ENCODE data around the gene TMCC1. TPM values are rescaled to one million over a fixed set of nuclear protein-coding genes. Genes with fewer than 3 reads are reported as not detected.

Gene TMCC1
- polyA plus RNA-seq, 1 of the 3 experiments (the other 2 are of a cell fraction) = 7.2 TPM

DNA sequence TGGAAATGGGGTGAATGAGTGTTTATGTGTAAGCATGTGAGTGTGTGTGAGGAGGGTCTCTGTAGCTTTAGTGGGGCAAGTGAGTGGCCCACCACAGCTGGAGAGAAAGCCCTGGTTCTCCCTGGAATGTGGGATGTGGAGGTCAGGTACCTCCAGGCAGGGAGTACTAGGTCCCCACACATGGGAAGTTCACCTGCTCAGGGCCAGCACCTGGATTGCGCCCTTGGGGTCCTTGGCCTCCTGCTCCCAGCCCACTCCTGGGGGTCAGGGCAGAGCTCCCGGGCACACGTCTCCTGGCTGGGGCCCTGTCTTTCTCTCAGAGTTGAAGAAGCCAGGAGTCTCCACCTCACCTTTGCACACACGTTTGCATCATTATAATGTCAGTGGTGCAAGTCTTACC lies 40.0 kb upstream of the TMCC1 start:
- H3K9me2 ChIP-seq = no peaks in the 10 kb centered on the region
- H3K9ac ChIP-seq = no peak overlapping the region
- H3K36me3 ChIP-seq (replicated peaks in 1 of 2; ENCODE audit: control insufficient read depth in 1 of 2, insufficient read depth in 2 of 2, low read length in 1 of 2) = no peaks in the 10 kb centered on the region
- no peaks in the 10 kb centered on the region; a peak in 1 of 4 replicates for H3K4me1 ChIP-seq (ENCODE audit: control insufficient read depth in 1 of 2, insufficient read depth in 2 of 2, low read depth in 1 of 2, low read length in 1 of 2)
- no peaks in the 10 kb centered on the region for H3K9me3 ChIP-seq
- no peak for TF ChIP-seq SIN3A (IDR thresholded peaks at IDR 0.05; ENCODE audit: borderline replicate concordance, low read depth, low read length)
- no peak for TF ChIP-seq TEAD4 (IDR thresholded peaks at IDR 0.05; ENCODE audit: borderline replicate concordance, insufficient read depth)
- TF ChIP-seq TAF1 (IDR thresholded peaks at IDR 0.05; ENCODE audit: borderline replicate concordance, low read depth, low read length) = no peak
- no peak for TF ChIP-seq RCOR1 (IDR thresholded peaks at IDR 0.05; ENCODE audit: low read length)
- no peak for TF ChIP-seq RAD21 (IDR thresholded peaks at IDR 0.05; ENCODE audit: low read length)
- no peak for TF ChIP-seq USF1 (IDR thresholded peaks at IDR 0.05; ENCODE audit: borderline replicate concordance, low read depth)
- TF ChIP-seq, protein P1, sequence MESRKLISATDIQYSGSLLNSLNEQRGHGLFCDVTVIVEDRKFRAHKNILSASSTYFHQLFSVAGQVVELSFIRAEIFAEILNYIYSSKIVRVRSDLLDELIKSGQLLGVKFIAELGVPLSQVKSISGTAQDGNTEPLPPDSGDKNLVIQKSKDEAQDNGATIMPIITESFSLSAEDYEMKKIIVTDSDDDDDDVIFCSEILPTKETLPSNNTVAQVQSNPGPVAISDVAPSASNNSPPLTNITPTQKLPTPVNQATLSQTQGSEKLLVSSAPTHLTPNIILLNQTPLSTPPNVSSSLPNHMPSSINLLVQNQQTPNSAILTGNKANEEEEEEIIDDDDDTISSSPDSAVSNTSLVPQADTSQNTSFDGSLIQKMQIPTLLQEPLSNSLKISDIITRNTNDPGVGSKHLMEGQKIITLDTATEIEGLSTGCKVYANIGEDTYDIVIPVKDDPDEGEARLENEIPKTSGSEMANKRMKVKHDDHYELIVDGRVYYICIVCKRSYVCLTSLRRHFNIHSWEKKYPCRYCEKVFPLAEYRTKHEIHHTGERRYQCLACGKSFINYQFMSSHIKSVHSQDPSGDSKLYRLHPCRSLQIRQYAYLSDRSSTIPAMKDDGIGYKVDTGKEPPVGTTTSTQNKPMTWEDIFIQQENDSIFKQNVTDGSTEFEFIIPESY (IDR thresholded peaks at IDR 0.05; ENCODE audit: borderline replicate concordance, low read depth) = no peak
- no peak for TF ChIP-seq YY1 (IDR thresholded peaks at IDR 0.05; ENCODE audit: low read depth)
- no peak for TF ChIP-seq FOXM1 (IDR thresholded peaks at IDR 0.05; ENCODE audit: low read depth)
- no peak for TF ChIP-seq MAX (IDR thresholded peaks at IDR 0.05; ENCODE audit: low read depth)
- no peak for TF ChIP-seq GATA2 (CRISPR knock-in tag; IDR thresholded peaks at IDR 0.05)
- no peak for TF ChIP-seq GABPA (IDR thresholded peaks at IDR 0.05; ENCODE audit: low read depth)
- no peak for TF ChIP-seq POLR2AphosphoS5 (IDR thresholded peaks at IDR 0.05; ENCODE audit: low read depth, low read length)
- no peak overlapping the region for H3K27ac ChIP-seq (ENCODE audit: low read depth in 2 of 2, low read length in 1 of 2)
- no peaks in the 10 kb centered on the region for H3F3A ChIP-seq (replicated peaks; ENCODE audit: insufficient read depth)
- H3K27me3 ChIP-seq (ENCODE audit: insufficient read depth) = no peaks in the 10 kb centered on the region
- 30% methylated on average over 2 of the region's 4 CpGs for WGBS (ENCODE audit: low lambda C conversion rate)
- no peaks in the 10 kb centered on the region for H3K79me2 ChIP-seq (ENCODE audit: insufficient read depth)
- no peak overlapping the region for H3K4me2 ChIP-seq
- ChIA-PET CTCF (interaction anchor here (0.7 to 2.7 kb wide), 22 partner anchors 8 to 443 kb away, joined by 3 to 17 read pairs (median 4); no protein-coding TSS in a partner anchor), POLR2A (no interaction called here)
- no peak for DNase-seq
- H3K4me3 ChIP-seq (ENCODE audit: low read depth in 2 of 2, low read length in 1 of 2) = no peak overlapping the region
- H4K20me1 ChIP-seq (ENCODE audit: insufficient read depth) = no peaks in the 10 kb centered on the region
- H2AFZ ChIP-seq (ENCODE audit: low read depth) = no peak overlapping the region

DNA sequence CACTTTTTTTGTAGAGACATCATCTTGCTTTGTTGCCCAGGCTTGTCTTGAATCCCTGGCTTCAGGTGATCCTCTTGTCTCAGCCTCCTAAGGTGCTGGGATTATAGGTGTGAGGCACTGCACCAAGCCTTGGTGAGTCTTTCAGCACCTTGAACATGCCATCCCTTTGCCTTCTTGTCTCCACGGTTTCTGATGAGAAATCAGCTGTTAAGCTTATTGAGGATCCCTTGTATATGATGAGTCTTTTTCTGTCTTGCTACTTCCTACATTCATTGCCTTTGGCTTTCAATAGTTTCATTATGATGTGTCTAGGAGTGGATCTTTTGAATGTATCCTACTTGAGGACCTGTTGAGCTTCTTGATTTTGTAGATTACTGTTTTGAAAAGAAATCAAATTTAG lies 35.9 kb upstream of the TMCC1 start:
- H3K9me2 ChIP-seq = no peaks in the 10 kb centered on the region
- H3K27me3 ChIP-seq (ENCODE audit: insufficient read depth) = no peaks in the 10 kb centered on the region
- TF ChIP-seq YY1 (IDR thresholded peaks at IDR 0.05; ENCODE audit: low read depth) (no peak), TCF12 (IDR thresholded peaks at IDR 0.05) (no peak), RFX5 (IDR thresholded peaks at IDR 0.05; ENCODE audit: low read length) (no peak), RCOR1 (IDR thresholded peaks at IDR 0.05; ENCODE audit: low read length) (no peak), IRF3 (IDR thresholded peaks at IDR 0.05; ENCODE audit: low read depth, low read length) (no peak), EZH2phosphoT487 (IDR thresholded peaks at IDR 0.05; ENCODE audit: borderline replicate concordance, low read depth) (no peak), GATA2 (CRISPR knock-in tag; IDR thresholded peaks at IDR 0.05) (no peak), TAF1 (IDR thresholded peaks at IDR 0.05; ENCODE audit: borderline replicate concordance, low read depth, low read length) (no peak), NRF1 (IDR thresholded peaks at IDR 0.05; ENCODE audit: low read depth, low read length) (no peak)
- TF ChIP-seq, protein P2, sequence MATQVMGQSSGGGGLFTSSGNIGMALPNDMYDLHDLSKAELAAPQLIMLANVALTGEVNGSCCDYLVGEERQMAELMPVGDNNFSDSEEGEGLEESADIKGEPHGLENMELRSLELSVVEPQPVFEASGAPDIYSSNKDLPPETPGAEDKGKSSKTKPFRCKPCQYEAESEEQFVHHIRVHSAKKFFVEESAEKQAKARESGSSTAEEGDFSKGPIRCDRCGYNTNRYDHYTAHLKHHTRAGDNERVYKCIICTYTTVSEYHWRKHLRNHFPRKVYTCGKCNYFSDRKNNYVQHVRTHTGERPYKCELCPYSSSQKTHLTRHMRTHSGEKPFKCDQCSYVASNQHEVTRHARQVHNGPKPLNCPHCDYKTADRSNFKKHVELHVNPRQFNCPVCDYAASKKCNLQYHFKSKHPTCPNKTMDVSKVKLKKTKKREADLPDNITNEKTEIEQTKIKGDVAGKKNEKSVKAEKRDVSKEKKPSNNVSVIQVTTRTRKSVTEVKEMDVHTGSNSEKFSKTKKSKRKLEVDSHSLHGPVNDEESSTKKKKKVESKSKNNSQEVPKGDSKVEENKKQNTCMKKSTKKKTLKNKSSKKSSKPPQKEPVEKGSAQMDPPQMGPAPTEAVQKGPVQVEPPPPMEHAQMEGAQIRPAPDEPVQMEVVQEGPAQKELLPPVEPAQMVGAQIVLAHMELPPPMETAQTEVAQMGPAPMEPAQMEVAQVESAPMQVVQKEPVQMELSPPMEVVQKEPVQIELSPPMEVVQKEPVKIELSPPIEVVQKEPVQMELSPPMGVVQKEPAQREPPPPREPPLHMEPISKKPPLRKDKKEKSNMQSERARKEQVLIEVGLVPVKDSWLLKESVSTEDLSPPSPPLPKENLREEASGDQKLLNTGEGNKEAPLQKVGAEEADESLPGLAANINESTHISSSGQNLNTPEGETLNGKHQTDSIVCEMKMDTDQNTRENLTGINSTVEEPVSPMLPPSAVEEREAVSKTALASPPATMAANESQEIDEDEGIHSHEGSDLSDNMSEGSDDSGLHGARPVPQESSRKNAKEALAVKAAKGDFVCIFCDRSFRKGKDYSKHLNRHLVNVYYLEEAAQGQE (IDR thresholded peaks at IDR 0.05; ENCODE audit: low read depth, low read length) = no peak
- ChIA-PET CTCF (interaction anchor here (2.5 kb wide), 1 partner anchor 12 kb away, joined by 11 read pairs; no protein-coding TSS in a partner anchor), POLR2A (interaction anchor here (0.6 kb wide), 1 partner anchor 616 kb away, joined by 3 read pairs; no protein-coding TSS in a partner anchor)
- H3K9me3 ChIP-seq = no peaks in the 10 kb centered on the region
- H3K27ac ChIP-seq (ENCODE audit: low read depth in 2 of 2, low read length in 1 of 2) = no peak overlapping the region
- no peaks in the 10 kb centered on the region for H3K4me1 ChIP-seq (ENCODE audit: control insufficient read depth in 1 of 2, insufficient read depth in 2 of 2, low read depth in 1 of 2, low read length in 1 of 2)
- H2AFZ ChIP-seq (ENCODE audit: low read depth) = no peak overlapping the region
- H3K79me2 ChIP-seq (ENCODE audit: insufficient read depth) = no peaks in the 10 kb centered on the region
- H4K20me1 ChIP-seq (ENCODE audit: insufficient read depth) = no peaks in the 10 kb centered on the region
- H3K36me3 ChIP-seq (replicated peaks in 1 of 2; ENCODE audit: control insufficient read depth in 1 of 2, insufficient read depth in 2 of 2, low read length in 1 of 2) = no peaks in the 10 kb centered on the region
- no peak overlapping the region for H3K9ac ChIP-seq
- H3K4me3 ChIP-seq (ENCODE audit: low read depth in 2 of 2, low read length in 1 of 2) = no peak overlapping the region
- no peak overlapping the region for H3K4me2 ChIP-seq
- WGBS (ENCODE audit: low lambda C conversion rate) = 7% methylated on average over 1 of the region's 1 CpG
- DNase-seq = no peak
- H3F3A ChIP-seq (replicated peaks; ENCODE audit: insufficient read depth) = no peaks in the 10 kb centered on the region
